IMR-90 (cell line): ENCODE measurements around the gene AGBL1.

Source experiments
- CTCF ChIP-seq: conservative IDR thresholded peaks from 2 replicates; pipeline ENCODE4 v1.5.1; 2012; ENCODE audit warnings: mild to moderate bottlenecking, low read depth, low read length, improper control_type of control experiment
- ELK1 ChIP-seq: fragments of 150-350 bp; IDR thresholded peaks from 2 replicates; pipeline ENCODE4 v1.6.1; 2016; ENCODE audit warnings: low read depth, mild to moderate bottlenecking, low read length, moderate library complexity, borderline replicate concordance
- MXI1 ChIP-seq: IDR thresholded peaks from 2 replicates; pipeline ENCODE4 v1.6.1; 2012; ENCODE audit warnings: low read depth, mild to moderate bottlenecking, low read length, moderate library complexity, borderline replicate concordance
- POLR2A ChIP-seq: IDR thresholded peaks from 2 replicates; pipeline ENCODE4 v1.6.1; 2012; ENCODE audit warnings: mild to moderate bottlenecking, low read depth, low read length
- RFX5 ChIP-seq: IDR thresholded peaks from 2 replicates; pipeline ENCODE4 v1.8.0; 2012; ENCODE audit warnings: low read depth, mild to moderate bottlenecking, low read length, moderate library complexity
- USF2 ChIP-seq: fragments of 150-350 bp; IDR thresholded peaks from 2 replicates; pipeline ENCODE4 v1.6.1; 2017; ENCODE audit warnings: mild to moderate bottlenecking, antibody characterized with exemption, low read length, low read depth

GRCh38 chr15:86804406-86804805 is 724.7 kb downstream of the AGBL1 start:
- TF ChIP-seq CTCF (no peak), ELK1 (no peak), POLR2A (no peak), MXI1 (no peak), RFX5 (no peak), USF2 (no peak)
